ENCODE data around the gene ZSWIM4.
"Not testable (repeated sequence)": the region's sequence is repeated elsewhere in the genome, so short reads cannot be mapped to it uniquely, and the experiment has no call there.

The ZSWIM4 gene

GRCh38 chr19:13850910-13851733, 55.9 kb downstream of the ZSWIM4 start:
- no peak for DNase-seq (ENCODE audit: low read depth)

- DNase-seq (ENCODE audit: low read depth) = not testable (repeated sequence)
These were observed 56.5 kb downstream of the ZSWIM4 start for GRCh38 chr19:13851734-13852114.

- DNase-seq (ENCODE audit: low read depth) = not testable (repeated sequence)
These were observed 57.0 kb downstream of the ZSWIM4 start for GRCh38 chr19:13852171-13852707.

DNA sequence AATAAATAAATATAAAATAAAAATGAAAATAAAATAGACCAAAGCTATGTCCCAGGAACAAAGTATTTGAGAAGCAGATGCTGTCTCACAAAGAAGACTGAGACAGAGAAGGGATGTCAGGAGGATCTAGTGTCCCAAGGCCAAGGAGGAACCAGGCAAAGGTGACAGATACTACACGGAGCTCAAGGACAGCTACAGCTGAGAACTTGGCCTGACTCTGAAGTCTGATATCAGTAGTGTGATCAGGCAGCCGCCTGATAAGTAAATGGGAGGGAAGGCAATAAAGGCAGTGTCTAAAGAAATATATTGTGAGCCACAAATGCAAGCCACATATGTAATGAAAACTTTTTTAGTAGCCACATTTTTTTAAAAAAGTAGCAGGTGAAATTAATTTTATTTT, 61.3 kb downstream of the ZSWIM4 start:
- DNase-seq (ENCODE audit: low read depth) = no peak

DNA sequence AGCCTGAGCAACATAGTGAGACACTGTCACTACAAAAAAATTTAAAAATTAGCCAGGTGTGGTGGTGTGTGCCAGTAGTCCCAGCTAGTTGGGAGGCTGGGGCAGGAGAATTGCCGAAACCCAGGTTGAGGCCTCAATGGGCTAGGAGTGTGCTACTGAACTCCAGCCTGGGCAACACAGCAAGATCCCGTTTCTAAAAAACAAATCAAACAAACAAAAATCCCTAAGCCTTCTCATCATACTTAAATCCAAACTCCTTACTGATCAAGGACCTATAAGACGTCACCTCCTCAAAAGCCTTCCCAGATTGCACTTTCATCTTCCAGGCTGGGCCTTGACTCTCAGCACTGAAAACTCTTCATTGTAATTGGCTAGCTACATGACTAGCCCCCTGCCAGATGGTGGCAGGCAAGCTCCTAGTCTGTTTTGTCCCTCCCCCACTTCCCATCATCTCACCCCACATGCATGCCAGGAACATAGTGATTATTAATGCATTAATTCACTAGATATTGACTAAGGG, 64.2 kb downstream of the ZSWIM4 start:
- DNase-seq (ENCODE audit: low read depth) = no peak

DNA sequence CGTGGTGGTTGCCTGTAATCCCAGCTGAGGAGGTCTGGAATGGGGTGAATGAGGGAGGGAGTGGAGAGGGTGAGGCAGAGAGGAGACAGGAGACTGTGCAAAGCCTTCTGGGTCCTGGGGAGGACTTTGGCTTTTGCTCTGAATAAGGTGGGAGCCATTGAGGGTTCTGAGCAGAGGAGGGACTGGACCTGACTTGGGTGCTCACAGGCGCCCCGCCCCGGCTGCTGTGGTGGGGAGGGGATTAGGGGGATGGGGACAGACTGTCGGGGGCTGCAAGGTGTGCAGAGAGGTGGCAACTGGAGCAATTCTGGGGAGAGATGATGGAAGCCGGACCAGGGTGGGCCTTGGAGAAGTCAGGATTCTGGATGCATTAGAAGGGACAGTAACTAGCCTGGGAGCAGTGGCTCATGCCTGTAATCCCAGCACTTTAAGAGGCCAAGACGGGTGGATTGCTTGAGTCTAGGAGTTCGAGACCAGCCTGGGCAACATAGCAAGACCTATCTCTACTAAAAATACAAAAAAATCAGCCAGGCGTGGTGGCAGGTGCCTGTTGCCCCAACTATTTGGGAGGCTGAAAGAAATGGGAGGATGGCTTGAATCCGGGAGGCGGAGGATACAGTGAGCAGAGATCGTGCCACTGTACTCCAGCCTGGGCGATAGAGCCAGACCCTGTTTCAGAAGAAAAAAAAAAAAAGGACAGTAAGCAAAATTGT, 65.6 kb downstream of the ZSWIM4 start:
- DNase-seq (ENCODE audit: low read depth) = no peak

GRCh38 chr19:13861392-13861713, 66.1 kb downstream of the ZSWIM4 start:
- no peak for DNase-seq (ENCODE audit: low read depth)

- DNase-seq (ENCODE audit: low read depth) = no peak
These were observed 66.7 kb downstream of the ZSWIM4 start for GRCh38 chr19:13861714-13862531.

GRCh38 chr19:13864046-13864666, 68.9 kb downstream of the ZSWIM4 start:
- no peak for DNase-seq (ENCODE audit: low read depth)

DNA sequence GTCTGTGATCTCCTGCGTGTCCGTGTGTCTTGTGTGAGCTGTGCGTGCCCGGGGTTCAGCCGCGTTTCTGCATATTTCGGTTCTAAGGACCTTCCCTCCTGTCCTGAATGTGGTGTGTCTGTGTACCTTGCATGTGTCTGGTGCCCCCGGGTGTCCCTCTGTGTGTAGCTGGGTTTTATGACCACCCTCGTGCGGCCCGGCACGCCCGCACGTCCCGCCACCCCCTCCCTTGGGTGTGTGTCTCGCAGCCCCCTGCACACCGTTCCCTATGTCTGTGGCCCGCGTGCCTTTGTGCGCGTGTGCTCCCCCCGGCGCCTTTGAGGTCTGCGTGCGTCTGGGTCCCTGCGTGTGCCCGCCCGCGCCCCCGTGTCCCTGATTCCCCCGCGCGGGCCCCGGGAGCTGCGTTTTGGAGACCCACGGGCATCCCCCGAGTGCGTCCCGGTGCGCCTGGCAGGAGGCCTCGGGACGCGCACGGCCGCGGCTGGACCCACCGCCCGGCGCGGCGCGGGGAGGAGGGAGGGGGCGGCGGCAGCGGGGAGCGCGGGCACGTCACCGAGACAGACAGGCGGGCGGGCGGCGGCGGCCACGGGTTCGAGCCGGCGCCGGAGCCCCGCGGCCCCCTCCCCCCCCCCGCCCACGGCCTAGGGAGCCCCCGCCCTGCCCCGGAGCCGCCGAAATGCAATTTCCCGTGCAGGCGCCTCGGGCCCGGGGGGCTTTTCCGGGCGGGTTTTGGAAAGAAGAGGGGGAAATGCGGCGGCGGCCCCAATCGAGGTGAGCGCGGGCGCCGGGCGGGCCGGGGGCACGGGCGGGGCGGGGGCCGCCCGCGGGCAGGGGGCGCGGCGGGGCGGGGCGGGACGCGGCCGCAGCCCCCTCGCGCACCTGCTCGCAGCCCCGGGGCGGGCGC, 69.7 kb downstream of the ZSWIM4 start:
- DNase-seq (ENCODE audit: low read depth) = no peak

DNA sequence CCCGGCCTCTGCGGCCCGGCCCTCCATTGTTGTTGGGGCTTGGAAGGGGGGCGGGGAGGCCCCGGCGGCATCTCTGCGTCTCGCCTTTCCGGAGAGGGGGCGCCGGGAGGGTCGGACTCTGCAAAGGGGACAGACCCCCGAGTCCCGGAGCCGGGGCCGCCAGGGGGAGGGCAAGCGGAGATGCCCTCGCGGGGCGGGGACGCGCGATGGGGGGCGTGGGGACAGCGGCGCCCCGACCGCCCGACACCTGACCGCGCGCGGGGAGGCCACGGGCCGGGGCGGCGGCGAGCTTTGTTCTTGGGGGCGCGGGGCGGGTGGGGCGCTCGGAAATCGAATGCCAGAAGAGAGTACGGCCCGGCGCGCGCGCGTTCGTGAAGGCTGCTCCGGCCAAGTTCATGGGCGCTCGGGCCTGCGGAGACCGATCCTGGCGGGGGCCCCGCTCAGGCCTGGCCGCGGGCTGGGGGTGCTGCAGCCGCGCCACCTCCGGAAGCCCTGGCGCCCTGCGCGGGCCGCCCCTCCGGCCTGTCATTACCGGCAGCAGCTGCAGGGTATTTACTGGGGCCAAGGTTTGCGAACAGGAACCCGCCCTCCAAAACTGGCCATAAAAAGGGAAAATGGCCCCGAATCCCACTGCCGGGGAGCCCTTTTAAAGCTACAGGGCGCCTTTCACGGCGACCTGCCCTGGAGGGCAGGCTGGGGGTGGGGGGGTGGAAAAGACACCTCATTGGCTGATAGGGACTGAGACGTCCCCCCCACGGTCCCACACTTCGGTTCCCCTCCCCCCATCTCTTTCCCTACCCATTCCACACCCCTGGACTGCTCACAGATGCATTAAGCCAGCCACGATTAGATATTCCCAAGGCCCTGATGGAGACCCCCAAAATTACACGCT, 70.6 kb downstream of the ZSWIM4 start:
- DNase-seq (ENCODE audit: low read depth) = no peak

- no peak for DNase-seq (ENCODE audit: low read depth)
These were observed 71.3 kb downstream of the ZSWIM4 start for GRCh38 chr19:13866463-13867046.

DNA sequence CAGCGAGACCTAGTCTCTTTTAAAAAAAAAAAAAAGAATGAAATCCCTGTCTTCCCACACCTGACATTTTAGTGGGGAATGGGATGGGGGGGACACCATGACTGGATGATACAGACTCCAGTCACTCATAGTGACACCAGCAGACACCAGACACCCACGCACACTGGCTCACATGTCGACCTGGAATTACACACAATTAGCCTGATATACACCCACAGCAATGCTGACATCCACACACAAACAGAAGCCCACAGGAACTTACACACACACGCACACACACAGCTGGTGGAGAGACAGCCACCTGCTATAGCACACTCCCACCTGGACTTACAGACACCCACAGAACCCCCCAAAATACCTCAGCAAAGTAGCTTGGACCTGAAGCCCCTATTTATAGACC, 73.4 kb downstream of the ZSWIM4 start:
- DNase-seq (ENCODE audit: low read depth) = no peak

DNA sequence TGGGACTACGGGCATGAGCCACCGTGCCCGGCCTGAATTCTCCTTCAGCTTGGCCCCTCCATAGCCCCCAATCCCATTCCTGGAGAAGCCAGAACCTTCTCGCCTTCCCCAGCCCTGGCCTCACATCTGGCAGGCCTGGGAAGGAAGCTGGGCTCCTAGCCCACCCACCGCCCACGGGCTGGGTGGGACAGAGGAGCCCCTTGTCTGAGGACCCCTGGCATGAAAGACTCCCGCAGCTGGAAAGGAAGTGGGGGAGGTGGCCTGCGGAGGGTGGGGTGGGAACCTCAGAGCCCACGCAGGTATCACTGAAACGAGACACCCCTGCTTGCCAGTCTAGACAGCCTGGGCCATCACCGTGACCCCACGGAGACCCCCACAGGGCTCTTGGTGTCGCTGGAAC, 74.0 kb downstream of the ZSWIM4 start:
- DNase-seq (ENCODE audit: low read depth) = no peak

- no peak for DNase-seq (ENCODE audit: low read depth)
These were observed 75.6 kb downstream of the ZSWIM4 start for GRCh38 chr19:13870873-13871272.

DNA sequence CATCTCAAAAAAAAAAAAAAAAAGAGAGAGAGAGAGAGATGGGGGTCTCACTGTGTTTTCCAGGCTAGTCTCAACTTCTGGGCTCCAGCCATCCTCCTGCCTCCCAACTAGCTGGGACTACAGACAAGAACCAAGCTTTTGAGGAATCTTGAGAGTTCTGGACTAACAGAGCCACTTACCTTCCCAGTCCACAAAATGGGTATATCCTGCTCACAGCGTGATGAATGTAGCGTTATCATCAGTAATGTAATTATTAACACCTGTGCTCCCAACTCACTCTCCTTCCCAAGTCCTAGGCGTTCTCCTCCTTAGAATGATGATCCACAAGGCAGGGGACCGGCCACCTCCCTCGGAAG, 77.1 kb downstream of the ZSWIM4 start:
- DNase-seq (ENCODE audit: low read depth) = no peak

DNA sequence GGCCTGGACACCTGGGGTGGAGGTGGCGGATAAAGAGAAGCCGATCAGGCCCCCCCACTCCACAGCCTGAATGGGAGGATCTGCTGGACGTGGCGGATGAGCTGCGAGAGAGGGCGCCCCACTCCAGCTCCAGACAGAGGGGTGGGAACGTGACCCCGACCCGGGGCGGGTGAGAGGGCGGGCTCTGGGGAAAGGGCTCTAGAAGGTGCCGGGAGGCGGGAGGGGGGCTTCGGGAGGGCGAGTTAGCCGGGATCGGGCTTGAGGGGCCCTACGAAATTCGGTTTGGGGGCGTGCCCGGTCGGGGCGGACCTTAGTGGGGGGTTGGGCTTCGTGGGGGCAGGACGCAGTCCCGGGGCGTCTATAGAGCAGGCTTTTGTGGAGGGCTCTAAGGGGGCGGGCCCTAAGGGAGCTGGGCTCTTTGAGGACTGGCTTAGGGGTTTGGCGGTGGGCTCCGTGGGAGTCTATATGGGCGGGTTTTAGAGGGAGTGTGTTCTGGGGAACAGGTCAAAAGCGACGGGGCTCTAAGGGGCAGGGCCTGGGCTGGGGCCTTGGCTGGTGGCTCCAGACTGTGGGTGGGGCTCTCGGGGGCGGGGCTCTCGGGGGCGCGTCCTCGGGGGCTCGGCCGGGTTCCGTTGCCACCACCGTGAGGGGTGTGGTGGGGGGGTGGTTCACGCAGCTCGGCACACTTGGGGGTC, 77.6 kb downstream of the ZSWIM4 start:
- DNase-seq (ENCODE audit: low read depth) = no peak

DNA sequence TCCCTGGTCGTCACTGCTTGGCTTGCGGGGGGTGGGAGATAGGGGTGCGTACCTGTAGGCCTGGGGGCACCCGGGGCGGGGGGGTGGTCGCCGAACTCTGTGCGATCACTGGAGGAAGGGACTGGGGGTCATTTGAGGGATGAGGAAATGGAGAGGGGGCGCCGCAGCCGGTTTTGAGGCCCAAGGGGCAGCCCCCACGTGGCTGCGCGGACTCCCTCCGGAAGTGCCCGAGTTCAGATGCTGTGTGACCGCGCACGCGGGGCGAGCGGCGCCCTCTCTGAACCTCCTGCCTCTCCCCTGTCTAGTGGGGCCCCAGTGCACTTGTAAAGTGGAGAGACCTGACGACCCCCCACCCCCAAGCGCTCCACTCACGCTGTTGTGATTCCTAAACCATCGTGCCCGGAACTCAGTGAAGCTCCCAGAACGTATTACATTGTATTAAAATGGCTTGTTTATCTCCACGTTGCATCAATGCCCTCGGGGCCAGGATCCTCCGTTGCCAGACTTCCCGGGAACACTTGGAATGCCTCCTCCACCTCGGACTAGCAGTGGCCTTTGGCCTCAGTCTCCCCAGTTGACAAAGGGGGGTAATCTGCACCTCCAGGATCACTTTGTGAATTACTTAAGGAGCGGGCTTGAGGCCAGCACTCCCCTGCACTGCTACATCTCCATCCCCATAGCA, 78.7 kb downstream of the ZSWIM4 start:
- DNase-seq (ENCODE audit: low read depth) = no peak

Data from CMK (cell line).